Measurements from ENCODE around the gene CNTD1.
"Not testable (repeated sequence)": the region's sequence is repeated elsewhere in the genome, so short reads cannot be mapped to it uniquely, and the experiment has no call there.

CNTD1 gene

GRCh38 chr17:42852351-42852750 is 53.7 kb downstream of the CNTD1 start:
- TF ChIP-seq POLR2A (IDR thresholded peaks at IDR 0.05; ENCODE audit: low read depth, low read length) = no peak
- no peak for FAIRE-seq

GRCh38 chr17:42853004-42853403 is 54.3 kb downstream of the CNTD1 start:
- no peak for TF ChIP-seq POLR2A (IDR thresholded peaks at IDR 0.05; ENCODE audit: low read depth, low read length)
- DNase-seq (ENCODE audit: insufficient read length, low spot score) (no peak), FAIRE-seq (no peak)

More at GRCh38 chr17:42852351-42852750, 53.7 kb downstream of the CNTD1 start:
- DNase-seq (ENCODE audit: insufficient read length, low spot score) = no peak

DNA sequence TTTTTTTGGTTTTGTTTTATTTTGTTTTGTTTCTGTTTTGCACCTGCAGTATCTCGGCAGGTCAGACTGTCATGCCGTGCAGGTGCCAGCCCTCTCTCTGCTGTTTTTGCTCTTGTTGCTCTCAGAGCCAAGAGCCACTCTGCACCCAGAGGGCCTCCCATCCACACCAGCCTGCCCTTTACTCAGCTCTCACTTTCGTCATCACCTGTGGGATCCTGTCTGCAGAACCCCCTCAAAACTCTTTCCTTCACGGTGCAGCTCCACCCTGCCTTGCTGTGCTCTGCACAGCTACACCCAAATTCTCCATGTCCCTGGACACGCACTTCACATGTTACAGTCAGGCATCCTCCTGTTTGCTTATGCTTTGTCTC is 54.9 kb downstream of the CNTD1 start:
- DNase-seq (ENCODE audit: insufficient read length, low spot score) (no peak), FAIRE-seq (no peak)
- no peak for TF ChIP-seq POLR2A (IDR thresholded peaks at IDR 0.05; ENCODE audit: low read depth, low read length)

- no peak for TF ChIP-seq POLR2A (IDR thresholded peaks at IDR 0.05; ENCODE audit: low read depth, low read length)
- no peak for DNase-seq (ENCODE audit: insufficient read length, low spot score)
- FAIRE-seq = no peak
Measured at GRCh38 chr17:42853968-42854790, 55.5 kb downstream of the CNTD1 start.

GRCh38 chr17:42855048-42855596 is 56.5 kb downstream of the CNTD1 start:
- FAIRE-seq = no peak

DNA sequence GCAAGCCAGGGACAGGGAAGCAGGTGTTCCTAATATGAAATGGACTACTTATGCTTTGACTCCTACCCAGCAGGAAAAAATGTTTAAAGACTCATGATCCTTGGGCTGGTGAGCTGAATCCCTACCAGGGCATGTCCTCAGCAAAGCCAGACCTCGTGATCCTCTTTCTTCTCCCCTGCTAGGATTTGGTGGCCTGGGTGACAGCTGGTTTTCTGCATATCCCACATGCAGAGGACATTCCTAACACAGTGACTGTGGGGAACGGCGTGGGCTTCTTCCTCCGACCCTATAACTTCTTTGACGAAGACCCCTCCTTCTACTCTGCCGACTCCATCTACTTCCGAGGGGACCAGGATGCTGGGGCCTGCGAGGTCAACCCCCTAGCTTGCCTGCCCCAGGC is 57.4 kb downstream of the CNTD1 start:
- not testable (repeated sequence) for DNase-seq (ENCODE audit: insufficient read length, low spot score); FAIRE-seq

More at GRCh38 chr17:42855048-42855596, 56.5 kb downstream of the CNTD1 start:
- TF ChIP-seq POLR2A (IDR thresholded peaks at IDR 0.05; ENCODE audit: low read depth, low read length) = no peak
- no peak for DNase-seq (ENCODE audit: insufficient read length, low spot score)

DNA sequence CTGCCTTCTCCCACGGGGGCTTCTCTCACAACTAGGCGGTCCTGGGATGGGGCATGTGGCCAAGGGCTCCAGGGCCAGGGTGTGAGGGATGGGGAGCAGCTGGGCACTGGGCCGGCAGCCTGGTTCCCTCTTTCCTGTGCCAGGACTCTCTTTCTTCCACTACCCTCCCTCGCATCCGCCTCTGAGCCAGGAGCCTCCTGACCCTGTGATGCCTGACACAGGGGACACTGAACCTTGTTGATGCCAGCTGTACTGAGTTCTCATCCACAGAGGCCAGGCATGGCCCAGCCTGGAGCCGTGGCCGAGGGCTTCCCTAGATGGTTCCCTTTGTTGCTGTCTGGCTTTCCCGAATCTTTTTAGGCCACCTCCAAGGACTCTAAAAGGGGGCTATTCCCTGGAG is 57.9 kb downstream of the CNTD1 start:
- FAIRE-seq; DNase-seq (ENCODE audit: insufficient read length, low spot score): not testable (repeated sequence)

DNA sequence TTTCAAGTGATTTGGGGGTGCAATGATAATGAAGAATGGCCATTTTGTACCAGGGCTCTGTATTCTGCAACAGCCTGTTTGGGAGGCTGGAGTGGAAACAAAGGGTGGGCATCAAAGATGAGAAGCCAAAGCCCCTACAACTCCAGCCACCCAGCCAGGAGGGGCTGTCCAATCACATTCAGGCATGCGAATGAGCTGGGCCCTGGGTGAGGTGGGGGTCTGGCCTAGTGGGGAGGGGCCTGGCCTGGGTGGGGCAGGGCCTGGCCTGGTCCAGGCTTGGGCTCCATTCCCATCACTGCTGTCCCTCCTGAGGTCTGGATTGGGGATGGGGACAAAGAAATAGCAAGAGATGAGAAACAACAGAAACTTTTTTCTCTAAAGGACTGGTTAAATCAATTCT is 58.7 kb downstream of the CNTD1 start:
- TF ChIP-seq POLR2A (IDR thresholded peaks at IDR 0.05; ENCODE audit: low read depth, low read length) = no peak
- no peak for FAIRE-seq
- DNase-seq (ENCODE audit: insufficient read length, low spot score) = no peak

All from H54 (cell line).